Measurements from ENCODE around the gene GPR107.

GPR107 gene

GRCh38 chr9:130188860-130189481, 135.3 kb downstream of the GPR107 start:
- DNase-seq, result no peak

Measured in activated CD8-positive, alpha-beta memory T cell treated with anti-CD3 and anti-CD28 coated beads, Interleukin-2, amount 50 U/mL, for 4 hours (primary cell).